Epidermal melanocyte (primary cell): ENCODE results near the gene C1GALT1C1.

Experiments used
- DNase-seq: peaks from one replicate; pipeline ENCODE4 v3.0.0; 2011; ENCODE audit warnings: low spot score; ENCODE audit not compliant: insufficient read length

Gene C1GALT1C1

GRCh38 chrX:120585702-120586101, 44.2 kb downstream of the C1GALT1C1 start:
- DNase-seq, result no peak
